ELF-1 (cell line): ENCODE measurements around the gene DES.

Experiments used
- DNase-seq: peaks from one replicate; pipeline ENCODE4 v3.0.0-alpha.2; 2016; ENCODE audit warnings: low read depth, low spot score

The DES gene

GRCh38 chr2:219472629-219473187 is 54.5 kb downstream of the DES start:
- no peak for DNase-seq

- DNase-seq = no peak
Measured at GRCh38 chr2:219473511-219473910, 55.3 kb downstream of the DES start.

GRCh38 chr2:219474285-219475060 is 56.3 kb downstream of the DES start:
- DNase-seq = no peak

GRCh38 chr2:219475278-219475677 is 57.1 kb downstream of the DES start:
- no peak for DNase-seq

GRCh38 chr2:219475697-219476651 is 57.8 kb downstream of the DES start:
- DNase-seq = peak; percentile 87
